CD4-positive, alpha-beta T cell treated with Interleukin-2 at 100 ng/mL for 4 hours (primary cell): ENCODE measurements around the gene SPRED2.

Source experiments
- DNase-seq: peaks from one replicate; pipeline ENCODE4 v3.0.0-alpha.2; 2020; ENCODE audit warnings: low spot score

SPRED2 gene

DNA sequence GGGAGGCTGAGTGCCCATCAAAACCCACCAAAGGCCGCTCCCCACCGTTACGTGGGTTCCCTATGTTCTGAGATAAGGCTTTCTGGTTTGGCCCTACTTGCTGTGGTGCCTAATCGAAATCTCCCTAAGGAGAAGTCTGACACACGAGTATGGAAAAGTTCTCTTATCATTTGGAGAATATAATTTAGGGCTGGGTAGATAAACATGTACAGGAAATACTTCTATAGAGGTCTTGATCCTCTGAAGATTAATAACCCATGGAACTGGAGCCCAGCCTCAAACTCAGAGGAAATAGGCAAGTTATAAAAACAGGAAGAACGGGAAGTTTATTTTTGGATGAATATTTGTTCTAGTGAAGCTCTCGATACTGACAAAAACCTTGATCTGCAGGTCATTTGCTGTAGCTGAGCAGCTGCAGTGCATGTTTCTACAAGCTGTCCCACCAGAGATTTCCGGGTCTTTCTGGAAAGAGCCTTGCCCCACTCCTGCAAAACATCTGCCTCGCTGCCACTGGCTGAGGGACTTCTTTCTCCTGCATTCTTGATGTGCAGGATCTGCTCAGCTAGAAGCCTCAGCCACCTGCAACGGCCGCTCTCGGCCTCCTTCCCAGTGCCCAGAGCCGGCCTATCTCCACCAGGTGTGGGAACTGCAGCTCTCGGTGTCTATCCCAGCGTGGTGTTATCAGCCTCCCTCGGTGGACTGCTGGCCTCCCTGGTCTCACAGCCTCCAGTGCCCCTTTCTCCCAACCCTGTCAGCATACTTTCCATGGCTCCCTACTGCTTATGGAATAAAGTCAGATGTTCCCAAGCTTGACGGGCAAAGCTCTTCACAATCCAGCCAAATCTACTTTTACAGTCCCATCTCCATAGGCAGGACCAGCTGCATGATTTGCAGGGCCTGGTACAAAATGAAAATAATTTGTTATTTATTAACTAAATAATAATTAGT is 48.6 kb downstream of the SPRED2 start:
- no peak for DNase-seq

GRCh38 chr2:65382776-65383357 is 49.5 kb downstream of the SPRED2 start:
- DNase-seq, result peak; percentile 75

DNA sequence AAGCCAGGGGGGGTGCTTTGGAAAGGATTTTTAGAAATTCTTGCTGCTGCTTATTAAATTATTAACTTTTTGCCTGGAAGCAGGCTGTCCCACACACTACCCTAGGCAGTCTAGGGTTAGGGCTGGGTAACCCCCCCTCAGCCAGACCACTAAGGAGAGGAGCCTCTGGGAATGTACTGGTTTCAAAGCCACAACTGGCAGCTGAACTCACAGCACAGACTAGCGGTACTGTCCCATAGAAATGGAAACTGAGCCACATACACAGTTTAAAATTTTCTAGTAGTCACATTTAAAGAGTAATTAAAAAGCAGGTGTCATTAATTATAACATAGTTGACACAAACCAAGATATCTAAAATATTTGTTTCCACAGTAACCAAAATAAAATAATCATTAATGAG is 50.1 kb downstream of the SPRED2 start:
- DNase-seq, result no peak

DNA sequence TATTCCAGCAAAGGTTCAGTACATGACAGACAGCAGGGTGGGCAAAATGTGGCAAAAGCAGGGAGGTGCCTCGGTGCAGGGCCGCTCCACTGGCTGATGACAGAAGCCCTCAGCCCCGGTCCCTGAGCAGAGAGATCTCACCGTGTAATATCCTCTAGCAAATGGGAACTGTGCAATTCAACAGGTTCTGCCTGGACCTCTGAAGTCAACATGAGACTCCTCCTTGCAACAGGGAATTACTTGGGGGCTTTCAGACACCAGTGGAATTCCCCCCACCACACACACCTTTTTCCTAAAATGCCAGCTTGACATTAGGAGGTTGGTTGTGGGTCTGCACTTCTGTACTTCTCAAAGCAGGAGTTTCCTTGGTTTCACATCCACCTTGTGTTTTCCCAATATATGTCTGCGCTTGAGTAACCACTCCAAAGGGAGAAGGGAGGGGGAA is 50.8 kb downstream of the SPRED2 start:
- no peak for DNase-seq

DNA sequence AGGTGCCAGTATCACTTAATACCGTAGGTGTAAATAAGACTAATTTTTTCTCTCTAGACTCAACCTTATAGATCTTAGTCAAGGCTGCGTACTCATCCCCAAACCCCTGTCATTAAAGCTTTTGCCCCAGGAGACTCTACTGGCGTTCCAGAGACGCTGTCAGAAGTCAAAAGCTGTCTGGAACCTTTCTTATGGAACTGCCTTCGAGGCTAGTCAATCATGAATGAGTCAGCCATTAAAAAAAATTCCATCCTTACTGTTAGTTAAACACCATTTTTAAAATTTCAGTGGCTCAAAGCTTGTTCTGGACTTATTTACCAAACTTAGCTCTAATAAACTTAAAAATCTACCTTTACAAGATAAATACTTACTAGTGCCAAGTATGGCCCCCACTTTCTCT is 52.1 kb downstream of the SPRED2 start:
- DNase-seq, result no peak

DNA sequence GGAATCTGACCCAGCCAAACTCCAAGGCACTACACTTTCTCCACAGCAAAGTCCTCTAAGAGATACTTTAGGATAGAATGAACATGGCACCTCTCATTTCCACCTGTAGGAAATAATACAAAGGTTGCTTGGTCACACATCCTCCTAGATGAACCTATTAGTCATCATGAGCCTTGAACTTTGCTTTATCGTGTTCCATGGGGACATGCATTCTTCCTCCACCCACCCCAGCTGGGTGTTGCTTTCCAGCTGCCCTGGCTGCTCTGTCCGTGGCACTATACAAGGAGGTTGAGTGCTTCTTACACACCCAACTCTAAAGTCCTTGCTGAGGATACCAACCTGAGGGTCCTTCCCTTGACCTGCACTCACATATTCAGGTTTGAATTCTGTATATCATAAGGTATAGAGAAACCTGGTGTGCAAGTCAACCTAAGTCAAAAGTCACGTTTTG is 52.7 kb downstream of the SPRED2 start:
- no peak for DNase-seq

DNA sequence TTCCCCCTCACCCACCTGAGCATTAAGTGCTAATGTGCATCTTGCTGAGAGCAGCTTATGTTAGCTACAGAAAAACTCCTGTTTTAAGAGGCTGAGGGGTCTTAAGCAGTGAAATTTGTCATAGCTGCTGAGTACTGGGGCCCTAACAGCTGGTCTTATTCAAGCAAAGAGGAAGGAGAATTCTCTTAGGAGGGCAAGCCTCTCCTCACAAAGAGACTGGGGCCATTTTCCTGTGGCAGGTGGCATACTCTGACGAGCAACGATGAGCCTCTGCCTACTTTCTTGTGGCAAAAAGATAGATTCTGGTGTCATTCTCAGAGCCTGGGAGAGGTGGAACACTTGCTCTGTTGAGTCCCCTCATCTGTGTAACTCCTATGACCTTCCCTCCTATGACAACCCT is 53.2 kb downstream of the SPRED2 start:
- DNase-seq, result no peak

GRCh38 chr2:65378290-65378689 is 54.1 kb downstream of the SPRED2 start:
- no peak for DNase-seq

- no peak for DNase-seq
Measured at GRCh38 chr2:65377556-65378192, 54.7 kb downstream of the SPRED2 start.

DNA sequence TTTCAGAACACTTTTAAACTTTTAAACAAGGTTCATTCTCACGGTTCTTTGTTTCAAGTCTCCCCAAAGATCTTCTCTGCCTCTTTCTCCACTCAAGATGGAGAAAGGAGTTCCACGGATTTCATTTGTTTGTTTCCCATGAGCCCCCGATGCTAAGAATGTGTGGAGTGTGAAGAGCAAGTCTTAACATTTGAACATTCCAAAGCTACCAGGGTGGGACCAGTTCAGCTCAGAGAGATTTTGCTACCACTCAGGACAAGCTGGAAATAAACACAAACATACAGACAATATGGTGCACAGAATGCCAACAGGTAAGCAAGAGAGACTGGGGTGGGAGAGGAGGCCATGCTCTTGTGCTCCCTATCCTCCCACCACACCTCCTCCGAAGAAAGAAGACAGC is 56.7 kb downstream of the SPRED2 start:
- DNase-seq, result no peak

DNA sequence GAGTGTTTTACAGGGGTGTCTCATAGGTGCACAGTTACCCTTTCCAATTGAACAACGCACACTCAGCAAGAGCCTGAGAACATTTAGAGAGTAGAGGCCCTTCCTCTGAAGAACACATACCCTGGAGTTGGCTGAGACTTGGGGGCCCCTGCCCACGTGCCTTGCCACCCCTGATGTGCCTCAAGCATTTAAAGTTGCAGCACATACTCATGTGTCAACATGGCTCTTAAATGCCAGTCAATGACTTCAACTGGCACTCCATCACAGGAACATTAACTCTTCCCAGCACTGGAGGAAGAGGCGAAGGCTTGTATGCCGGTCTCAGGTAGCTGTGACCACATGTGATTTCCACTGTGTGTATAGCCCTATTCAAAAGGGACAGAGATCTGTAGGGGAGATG is 57.4 kb downstream of the SPRED2 start:
- no peak for DNase-seq

DNA sequence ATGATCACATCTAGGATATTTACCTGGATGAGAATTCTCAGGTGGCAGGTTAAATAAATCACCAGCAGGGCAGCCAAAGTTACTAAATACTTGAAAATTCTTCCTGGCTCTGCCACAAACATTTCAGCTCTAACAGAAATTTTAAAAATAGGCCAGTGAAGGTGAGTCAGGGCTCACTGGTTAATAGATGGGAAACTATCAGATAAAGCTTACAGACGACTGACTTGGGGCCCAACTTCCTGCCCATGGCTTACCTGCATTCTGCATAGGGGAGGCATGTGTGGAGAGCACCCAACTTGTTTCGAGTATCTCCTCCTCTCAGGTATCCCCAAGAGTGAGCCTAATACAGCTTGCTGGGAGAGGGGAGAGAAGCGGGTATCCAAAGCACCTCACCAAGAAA is 57.8 kb downstream of the SPRED2 start:
- DNase-seq, result no peak

DNA sequence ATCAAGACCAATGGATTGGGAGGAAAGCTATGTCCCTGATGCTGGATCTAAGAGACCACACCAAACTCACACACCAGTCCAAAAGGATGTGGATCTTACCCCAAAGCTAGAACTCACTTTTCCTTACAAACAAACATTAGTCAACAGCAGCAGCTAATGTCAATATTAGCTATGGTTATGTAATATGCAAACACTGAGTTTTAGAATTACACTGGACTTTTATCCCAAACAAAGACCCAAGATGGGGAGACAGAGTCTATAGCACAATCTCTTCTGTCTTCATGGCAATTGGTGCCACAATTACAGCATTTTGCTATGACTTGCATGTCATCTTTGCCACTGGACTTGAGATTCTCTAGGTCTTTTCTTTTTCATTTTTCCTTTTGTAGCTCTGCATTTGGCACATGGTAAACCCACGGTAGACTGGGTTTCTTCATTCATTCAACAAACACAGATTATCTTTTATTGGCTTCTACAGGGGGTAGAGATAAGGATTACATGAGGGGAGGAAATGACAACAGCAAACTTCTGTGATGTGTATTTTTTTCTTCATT is 59.0 kb downstream of the SPRED2 start:
- no peak for DNase-seq

DNA sequence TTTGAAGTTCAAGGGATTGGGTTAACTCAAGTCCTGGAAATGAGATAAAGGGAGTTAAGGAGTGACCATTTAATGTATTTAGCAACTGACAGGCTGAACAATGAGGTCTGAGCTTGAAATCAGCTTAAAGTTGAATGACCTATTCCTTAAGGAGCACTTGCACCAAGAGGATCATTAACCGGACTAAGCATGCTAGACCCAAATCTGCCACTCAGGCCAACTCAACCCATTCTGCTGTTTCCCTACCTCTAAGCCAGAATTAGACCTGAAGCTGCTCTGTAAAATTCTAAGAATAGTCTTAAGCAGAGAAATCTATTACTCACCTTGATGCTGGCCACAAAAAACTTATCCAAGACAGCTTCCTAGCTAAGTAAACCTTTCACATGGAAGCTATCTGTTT is 59.8 kb downstream of the SPRED2 start:
- DNase-seq, result no peak

DNA sequence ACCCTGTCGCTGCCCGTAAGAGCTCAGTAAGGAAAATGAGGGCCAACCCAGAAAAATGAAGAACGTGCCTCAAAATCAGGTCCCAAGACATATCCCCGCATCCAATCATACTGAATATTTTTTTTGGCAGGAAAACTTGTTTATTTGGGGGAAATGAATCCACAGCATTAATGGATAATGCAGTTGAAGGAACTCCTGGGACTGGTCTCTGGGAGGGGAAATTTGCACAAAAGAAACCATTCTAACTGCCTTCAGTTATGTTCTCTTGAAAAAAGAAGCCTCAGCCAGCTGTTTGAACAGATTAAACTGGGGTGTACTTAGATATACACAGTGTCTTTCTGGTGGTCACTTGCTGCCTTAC is 61.3 kb downstream of the SPRED2 start:
- no peak for DNase-seq

GRCh38 chr2:65370387-65371073 is 61.9 kb downstream of the SPRED2 start:
- DNase-seq, result no peak

GRCh38 chr2:65369980-65370379 is 62.4 kb downstream of the SPRED2 start:
- DNase-seq, result no peak

GRCh38 chr2:65369574-65369973 is 62.8 kb downstream of the SPRED2 start:
- DNase-seq, result no peak

DNA sequence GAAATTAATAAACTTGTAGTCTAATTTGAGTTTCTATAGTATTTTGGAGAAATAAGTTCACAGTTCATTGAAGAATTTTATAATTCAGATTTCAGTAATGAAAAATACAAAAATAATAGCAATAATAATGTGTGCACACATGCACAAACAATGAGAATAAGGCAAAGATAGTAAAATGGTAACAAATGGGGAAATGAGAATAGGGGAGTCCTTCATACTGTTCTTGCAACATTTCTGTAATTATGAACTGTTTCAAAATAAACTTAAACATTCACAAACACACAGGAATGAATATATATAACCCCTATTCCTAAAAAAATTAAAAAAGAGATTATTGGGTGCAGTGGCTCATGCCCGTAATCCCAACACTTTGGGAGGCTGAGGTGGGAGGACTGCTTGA is 63.9 kb downstream of the SPRED2 start:
- no peak for DNase-seq

- DNase-seq, result no peak
Measured at GRCh38 chr2:65367524-65367923, 64.9 kb downstream of the SPRED2 start.

GRCh38 chr2:65366595-65367125 is 65.7 kb downstream of the SPRED2 start:
- DNase-seq, result peak; percentile 54
